Breast epithelium (tissue), 3 donors: ENCODE measurements around the gene RFT1.

ENCODE experiments used
- POLR2A ChIP-seq: fragments of 450-650 bp; IDR thresholded peaks from one replicate; pipeline ENCODE4 v1.6.1; 2016; ENCODE audit warnings: antibody characterized with exemption, mild to moderate bottlenecking, moderate library complexity
- POLR2AphosphoS5 ChIP-seq, 3 donors: sonication (generic); formaldehyde crosslinking; IDR thresholded peaks; one replicate each; pipeline ENCODE4 v1.6.1; 2017; ENCODE audit warnings: antibody characterized with exemption in 3 of 3
- TF ChIP-seq, protein P1 (sequence below), 3 donors: fragments of 450-650 bp; IDR thresholded peaks; one replicate each; pipeline ENCODE4 v1.5.1; 2016 to 2017; ENCODE audit warnings: antibody characterized with exemption in 3 of 3, mild to moderate bottlenecking in 3 of 3, moderate library complexity in 3 of 3

DNA sequence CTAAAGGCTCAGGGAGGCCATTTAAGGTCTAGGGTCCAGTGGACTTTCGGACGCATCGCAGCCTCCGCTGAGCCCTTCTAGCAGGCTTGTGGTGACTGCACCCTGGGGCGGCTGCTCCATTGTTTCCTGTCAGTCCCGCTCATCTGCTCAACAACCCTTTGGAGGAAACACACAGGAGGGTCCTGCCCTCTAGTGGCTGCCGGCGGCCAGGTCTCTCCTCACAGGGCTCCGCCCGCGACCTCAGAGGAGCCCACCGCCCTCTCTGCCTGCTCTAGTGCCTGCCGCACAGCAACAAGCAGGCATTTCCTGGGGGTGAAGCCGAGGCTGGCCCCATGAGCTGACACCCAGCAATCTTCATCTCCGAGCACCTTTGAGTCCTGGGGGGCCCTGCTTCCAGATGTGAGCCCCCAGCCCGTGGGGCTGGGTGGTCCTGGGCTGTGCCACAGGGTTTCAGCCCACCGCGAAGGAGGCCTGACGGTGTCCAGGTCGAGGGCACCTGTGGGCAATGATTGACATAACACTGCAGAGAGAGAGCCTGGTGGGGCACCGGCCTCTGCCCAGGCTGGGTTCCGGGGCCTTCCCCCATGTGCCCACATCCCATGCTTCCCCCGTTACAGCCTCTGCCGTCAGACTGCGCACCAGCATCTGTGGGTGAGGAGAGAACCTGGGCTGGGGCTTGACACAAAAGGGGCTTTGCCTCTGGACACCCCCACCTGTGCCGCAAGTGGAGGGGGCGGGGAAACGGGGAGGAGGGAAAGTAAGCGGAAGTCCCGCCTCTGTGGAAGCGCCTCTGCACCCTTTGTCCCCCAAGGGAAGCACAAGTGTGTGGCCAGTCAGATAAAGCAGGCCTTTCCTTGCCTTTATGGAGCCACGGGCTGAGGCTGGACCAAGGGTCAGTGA lies 57.3 kb downstream of the RFT1 start:
- TF ChIP-seq, protein P1, sequence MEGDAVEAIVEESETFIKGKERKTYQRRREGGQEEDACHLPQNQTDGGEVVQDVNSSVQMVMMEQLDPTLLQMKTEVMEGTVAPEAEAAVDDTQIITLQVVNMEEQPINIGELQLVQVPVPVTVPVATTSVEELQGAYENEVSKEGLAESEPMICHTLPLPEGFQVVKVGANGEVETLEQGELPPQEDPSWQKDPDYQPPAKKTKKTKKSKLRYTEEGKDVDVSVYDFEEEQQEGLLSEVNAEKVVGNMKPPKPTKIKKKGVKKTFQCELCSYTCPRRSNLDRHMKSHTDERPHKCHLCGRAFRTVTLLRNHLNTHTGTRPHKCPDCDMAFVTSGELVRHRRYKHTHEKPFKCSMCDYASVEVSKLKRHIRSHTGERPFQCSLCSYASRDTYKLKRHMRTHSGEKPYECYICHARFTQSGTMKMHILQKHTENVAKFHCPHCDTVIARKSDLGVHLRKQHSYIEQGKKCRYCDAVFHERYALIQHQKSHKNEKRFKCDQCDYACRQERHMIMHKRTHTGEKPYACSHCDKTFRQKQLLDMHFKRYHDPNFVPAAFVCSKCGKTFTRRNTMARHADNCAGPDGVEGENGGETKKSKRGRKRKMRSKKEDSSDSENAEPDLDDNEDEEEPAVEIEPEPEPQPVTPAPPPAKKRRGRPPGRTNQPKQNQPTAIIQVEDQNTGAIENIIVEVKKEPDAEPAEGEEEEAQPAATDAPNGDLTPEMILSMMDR (IDR thresholded peaks at IDR 0.05) = peak; percentile 72 to 89 (median 87)
- TF ChIP-seq POLR2A = no peak
- peak in 1 of 3 donors; percentile 38 for TF ChIP-seq POLR2AphosphoS5 (IDR thresholded peaks at IDR 0.05)
